Ishikawa (cell line): ENCODE data around the gene DNAJB4.

Experiments
- CEBPB ChIP-seq: IDR thresholded peaks from 2 replicates; pipeline ENCODE4 v1.6.1; 2012
- CREB1 ChIP-seq: IDR thresholded peaks from 2 replicates; pipeline ENCODE4 v1.6.1; 2012; ENCODE audit warnings: low read depth
- EGR1 ChIP-seq: IDR thresholded peaks from 2 replicates; pipeline ENCODE4 v1.6.1; 2012
- EP300 ChIP-seq: IDR thresholded peaks from 2 replicates; pipeline ENCODE4 v1.6.1; 2012; ENCODE audit warnings: borderline replicate concordance
- FOXM1 ChIP-seq: IDR thresholded peaks from 2 replicates; pipeline ENCODE4 v1.6.1; 2012; ENCODE audit warnings: low read depth, borderline replicate concordance
- RAD21 ChIP-seq: IDR thresholded peaks from 2 replicates; pipeline ENCODE4 v1.6.1; 2012; ENCODE audit warnings: low read depth
- REST ChIP-seq: IDR thresholded peaks from 2 replicates; pipeline ENCODE4 v1.6.1; 2012; ENCODE audit warnings: low read depth, mild to moderate bottlenecking
- TAF1 ChIP-seq: IDR thresholded peaks from 2 replicates; pipeline ENCODE4 v1.6.1; 2012; ENCODE audit warnings: low read depth, mild to moderate bottlenecking
- TCF12 ChIP-seq: IDR thresholded peaks from 2 replicates; pipeline ENCODE4 v1.6.1; 2012; ENCODE audit warnings: low read depth
- TEAD4 ChIP-seq: IDR thresholded peaks from 2 replicates; pipeline ENCODE4 v1.6.1; 2012
- USF1 ChIP-seq: IDR thresholded peaks from 2 replicates; pipeline ENCODE4 v1.6.1; 2012
- YY1 ChIP-seq: IDR thresholded peaks from 2 replicates; pipeline ENCODE4 v1.6.1; 2012; ENCODE audit warnings: low read depth
- ZBTB7A ChIP-seq: IDR thresholded peaks from 2 replicates; pipeline ENCODE4 v1.6.1; 2012; ENCODE audit warnings: low read depth
- TF ChIP-seq, protein P1 (sequence below): IDR thresholded peaks from 2 replicates; pipeline ENCODE4 v1.6.1; 2012

- TF ChIP-seq EP300 (no peak), TAF1 (no peak), TEAD4 (no peak), CREB1 (no peak), USF1 (no peak), TCF12 (no peak), FOXM1 (no peak), YY1 (no peak), CEBPB (no peak), EGR1 (no peak), RAD21 (no peak), ZBTB7A (no peak), REST (no peak)
- TF ChIP-seq, protein P1, sequence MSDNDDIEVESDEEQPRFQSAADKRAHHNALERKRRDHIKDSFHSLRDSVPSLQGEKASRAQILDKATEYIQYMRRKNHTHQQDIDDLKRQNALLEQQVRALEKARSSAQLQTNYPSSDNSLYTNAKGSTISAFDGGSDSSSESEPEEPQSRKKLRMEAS: no peak
These were observed 25.1 kb downstream of the DNAJB4 start for GRCh38 chr1:78029793-78030192.
